ENCODE data around the gene NDUFS5. TPM values are rescaled to one million over a fixed set of nuclear protein-coding genes. Genes with fewer than 3 reads are reported as not detected.
A peak's percentile ranks its signal among the peaks of the same experiment; 100 is the strongest.
"Not testable (repeated sequence)": the region's sequence is repeated elsewhere in the genome, so short reads cannot be mapped to it uniquely, and the experiment has no call there.

NDUFS5 gene
- total RNA-seq, 1 experiment from 2014 or later = 427 TPM

- not testable (repeated sequence) for DNase-seq (ENCODE audit: low spot score)
Observed at GRCh38 chr1:39014956-39015355, 11.2 kb upstream of the NDUFS5 start.

GRCh38 chr1:39016604-39017171 is 9.5 kb upstream of the NDUFS5 start:
- DNase-seq (ENCODE audit: low spot score) = peak; percentile 19

GRCh38 chr1:39017266-39017665 is 8.9 kb upstream of the NDUFS5 start:
- DNase-seq (ENCODE audit: low spot score) = no peak

- DNase-seq (ENCODE audit: low spot score) = not testable (repeated sequence)
Observed at GRCh38 chr1:39020494-39020893, 5.7 kb upstream of the NDUFS5 start.

GRCh38 chr1:39021426-39021825 is 4.7 kb upstream of the NDUFS5 start:
- DNase-seq (ENCODE audit: low spot score) = no peak

GRCh38 chr1:39023140-39023539 is 3.0 kb upstream of the NDUFS5 start:
- no peak for DNase-seq (ENCODE audit: low spot score)

- DNase-seq (ENCODE audit: low spot score) = no peak
Observed at GRCh38 chr1:39026866-39027507, 837 bp downstream of the NDUFS5 start.

- DNase-seq (ENCODE audit: low spot score) = no peak
Observed at GRCh38 chr1:39034114-39034654, 8.0 kb downstream of the NDUFS5 start.

- no peak for DNase-seq (ENCODE audit: low spot score)
Observed at GRCh38 chr1:39036678-39037077, 10.5 kb downstream of the NDUFS5 start.

GRCh38 chr1:39043513-39043912 is 17.4 kb downstream of the NDUFS5 start:
- DNase-seq (ENCODE audit: low spot score) = no peak

- DNase-seq (ENCODE audit: low spot score) = no peak
Observed at GRCh38 chr1:39044762-39045161, 18.6 kb downstream of the NDUFS5 start.

- DNase-seq (ENCODE audit: low spot score) = no peak
Observed at GRCh38 chr1:39045231-39045630, 19.1 kb downstream of the NDUFS5 start.

GRCh38 chr1:39046613-39047210 is 20.6 kb downstream of the NDUFS5 start:
- no peak for DNase-seq (ENCODE audit: low spot score)

- DNase-seq (ENCODE audit: low spot score) = no peak
Observed at GRCh38 chr1:39047374-39048229, 21.5 kb downstream of the NDUFS5 start.

GRCh38 chr1:39048745-39049370 is 22.7 kb downstream of the NDUFS5 start:
- DNase-seq (ENCODE audit: low spot score) = no peak

- no peak for DNase-seq (ENCODE audit: low spot score)
Observed at GRCh38 chr1:39050001-39050400, 23.9 kb downstream of the NDUFS5 start.

GRCh38 chr1:39051193-39051850 is 25.2 kb downstream of the NDUFS5 start:
- DNase-seq (ENCODE audit: low spot score) = not testable (repeated sequence)

GRCh38 chr1:39051956-39052355 is 25.8 kb downstream of the NDUFS5 start:
- DNase-seq (ENCODE audit: low spot score) = no peak

- not testable (repeated sequence) for DNase-seq (ENCODE audit: low spot score)
Observed at GRCh38 chr1:39055213-39055710, 29.1 kb downstream of the NDUFS5 start.

GRCh38 chr1:39061516-39061915 is 35.4 kb downstream of the NDUFS5 start:
- not testable (repeated sequence) for DNase-seq (ENCODE audit: low spot score)

- no peak for DNase-seq (ENCODE audit: low spot score)
Observed at GRCh38 chr1:39061951-39062350, 35.8 kb downstream of the NDUFS5 start.
